AG09309 (cell line): ENCODE data around the gene BSPRY.
A peak's percentile ranks its signal among the peaks of the same experiment; 100 is the strongest.

Source experiments
- DNase-seq: peaks from one replicate; pipeline ENCODE4 v3.0.0-alpha.2; 2010; ENCODE audit warnings: low read depth
- H3K4me3 ChIP-seq: 2 replicates; pipeline ENCODE4 v1.5.1; 2011; ENCODE audit warnings: mild to moderate bottlenecking, low read depth, low read length, moderate library complexity; ENCODE audit not compliant: control insufficient read depth
- CTCF ChIP-seq: IDR thresholded peaks from 2 replicates; pipeline ENCODE4 v1.5.1; 2011; ENCODE audit warnings: mild to moderate bottlenecking, low read depth, low read length, inconsistent platforms; ENCODE audit not compliant: insufficient read depth, control insufficient read depth; ENCODE audit errors: missing control alignments

The BSPRY gene

GRCh38 chr9:113309204-113309813, 40.0 kb upstream of the BSPRY start:
- no peak for DNase-seq
- peak; percentile 76 for TF ChIP-seq CTCF
- no peak overlapping the region for H3K4me3 ChIP-seq

GRCh38 chr9:113310538-113310937, 38.8 kb upstream of the BSPRY start:
- DNase-seq = no peak
- no peak overlapping the region for H3K4me3 ChIP-seq

GRCh38 chr9:113311961-113312360, 37.4 kb upstream of the BSPRY start:
- TF ChIP-seq CTCF = no peak
- H3K4me3 ChIP-seq = no peak overlapping the region
- peak; percentile 23 for DNase-seq

More at GRCh38 chr9:113310538-113310937, 38.8 kb upstream of the BSPRY start:
- TF ChIP-seq CTCF = no peak

GRCh38 chr9:113313261-113313660, 36.1 kb upstream of the BSPRY start:
- no peak for DNase-seq
- no peak overlapping the region for H3K4me3 ChIP-seq
- no peak for TF ChIP-seq CTCF

GRCh38 chr9:113315231-113315630, 34.1 kb upstream of the BSPRY start:
- DNase-seq = no peak
- TF ChIP-seq CTCF = no peak
- H3K4me3 ChIP-seq = no peak overlapping the region

- no peak for DNase-seq
- H3K4me3 ChIP-seq = no peak overlapping the region
- no peak for TF ChIP-seq CTCF
These were observed 33.3 kb upstream of the BSPRY start for GRCh38 chr9:113316030-113316429.
